ENCODE data around the gene TMEM18. TPM values are rescaled to one million over a fixed set of nuclear protein-coding genes. Genes with fewer than 3 reads are reported as not detected.

The TMEM18 gene
- total RNA-seq, 1 experiment from 2014 or later, result 33.5 TPM

GRCh38 chr2:639703-640102 lies 37.5 kb downstream of the TMEM18 start:
- ATAC-seq, result no peak
- POLR2A ChIA-PET, result no interaction called here
- no peak overlapping the region for H2AFZ ChIP-seq (ENCODE audit: low read depth, low read length, poor library complexity, severe bottlenecking)
- no peaks in the 10 kb centered on the region for H3K36me3 ChIP-seq (ENCODE audit: control insufficient read depth in 1 of 2, insufficient read depth in 2 of 2, low read length in 2 of 2)
- H3K4me2 ChIP-seq (ENCODE audit: low read length), result no peak overlapping the region
- TF ChIP-seq RAD21 (IDR thresholded peaks at IDR 0.05; ENCODE audit: low read depth) (no peak), POLR2AphosphoS5 (IDR thresholded peaks at IDR 0.05; ENCODE audit: low read depth, low read length) (no peak), SIN3A (IDR thresholded peaks at IDR 0.05; ENCODE audit: low read depth) (no peak), TCF7L2 (IDR thresholded peaks at IDR 0.05; ENCODE audit: borderline replicate concordance, extremely low read depth, insufficient read depth, insufficient read length) (no peak), ZBTB33 (IDR thresholded peaks at IDR 0.05; ENCODE audit: extremely low read depth, insufficient replicate concordance, low read length) (no peak), POLR2A (IDR thresholded peaks at IDR 0.05; ENCODE audit: borderline replicate concordance, extremely low read depth, insufficient read depth, insufficient read length) (no peak), SRF (IDR thresholded peaks at IDR 0.05; ENCODE audit: low read depth) (no peak), EZH2 (IDR thresholded peaks at IDR 0.05) (no peak), MAX (IDR thresholded peaks at IDR 0.05) (no peak), CEBPB (IDR thresholded peaks at IDR 0.05; ENCODE audit: low read depth) (no peak), SP1 (IDR thresholded peaks at IDR 0.05; ENCODE audit: low read depth) (no peak), ZFX (IDR thresholded peaks at IDR 0.05) (no peak), CTCF (IDR thresholded peaks at IDR 0.05 in 2 of 3, conservative IDR thresholded peaks at IDR 0.05 in 1 of 3; ENCODE audit: borderline replicate concordance in 1 of 3, insufficient read depth in 1 of 3, low read depth in 2 of 3, low read length in 2 of 3) (no peak), ELF1 (IDR thresholded peaks at IDR 0.05; ENCODE audit: borderline replicate concordance, low read depth) (no peak)
- H3K9ac ChIP-seq (ENCODE audit: low read length), result no peak overlapping the region
- 0 out of 2 replicates have a peak, but pooled peaks cover 6% of the 10 kb centered on the region for H3K27me3 ChIP-seq (ENCODE audit: insufficient read depth, low read length)
- H3K4me3 ChIP-seq (replicated peaks in 1 of 2; ENCODE audit: low read depth in 1 of 2, low read length in 2 of 2), result no peak overlapping the region
- no peaks in the 10 kb centered on the region for H3K9me2 ChIP-seq (ENCODE audit: insufficient read depth)
- CTCF ChIA-PET, result no interaction called here
- H3K4me1 ChIP-seq (ENCODE audit: control insufficient read depth in 1 of 2, insufficient read depth in 2 of 2, low read length in 2 of 2), result peaks cover 0 to 6% of the 10 kb centered on the region in 2 experiments; a peak in 2 of 4 replicates
- H3K27ac ChIP-seq (ENCODE audit: low read depth, low read length), result no peak overlapping the region
- no TSS peak for BruUV-seq (replicated peaks)
- no peaks in the 10 kb centered on the region; a peak in 1 of 4 replicates for H3K9me3 ChIP-seq (ENCODE audit: control insufficient read depth in 1 of 2, insufficient read depth in 1 of 2, low read depth in 1 of 2, low read length in 2 of 2)
- no peaks in the 10 kb centered on the region for H4K20me1 ChIP-seq (ENCODE audit: insufficient read depth)
- no peak for DNase-seq (ENCODE audit: low read depth, low spot score)
- RAD21 ChIA-PET (ENCODE audit: low non-redundant PET in 1 of 2, low total read pairs in 2 of 2, uncharacterized antibody in 2 of 2, unreplicated experiment in 2 of 2), result no interaction called here
- intact Hi-C loops (cut with micrococcal nuclease), result loop anchor here (5.0 kb wide), 1 partner anchor 392 kb away; no protein-coding TSS in a partner anchor
- no peaks in the 10 kb centered on the region for H3K79me2 ChIP-seq (ENCODE audit: insufficient read depth, low read length)

All from HCT116 (cell line).